ENCODE results near the gene NCK2. TPM values are rescaled to one million over a fixed set of nuclear protein-coding genes. Genes with fewer than 3 reads are reported as not detected.

The NCK2 gene
- total RNA-seq, 1 donor from 2014 or later = 46.6 TPM

- DNase-seq (ENCODE audit: low read depth) = no peak
Measured at GRCh38 chr2:105883911-105884694, 139.4 kb downstream of the NCK2 start.

DNA sequence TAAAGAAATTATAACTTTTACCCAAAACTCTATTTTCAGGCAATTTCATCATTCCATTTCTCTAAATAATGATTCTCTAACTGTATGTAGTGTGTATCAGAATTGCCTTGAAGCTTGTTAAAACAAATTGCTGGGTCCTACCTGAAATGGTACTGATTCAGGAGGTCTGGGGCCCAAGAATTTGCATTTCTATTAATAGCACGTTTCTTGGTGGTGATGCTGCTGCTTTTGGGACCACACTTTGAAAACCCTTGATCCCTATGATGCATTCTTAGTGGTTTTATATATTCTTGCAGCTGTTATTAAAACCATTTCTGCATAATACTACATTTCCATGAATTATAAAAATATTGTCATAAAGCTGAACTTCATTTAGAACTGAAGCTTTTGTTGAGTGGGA lies 140.7 kb downstream of the NCK2 start:
- DNase-seq (ENCODE audit: low read depth) = peak; percentile 32

DNA sequence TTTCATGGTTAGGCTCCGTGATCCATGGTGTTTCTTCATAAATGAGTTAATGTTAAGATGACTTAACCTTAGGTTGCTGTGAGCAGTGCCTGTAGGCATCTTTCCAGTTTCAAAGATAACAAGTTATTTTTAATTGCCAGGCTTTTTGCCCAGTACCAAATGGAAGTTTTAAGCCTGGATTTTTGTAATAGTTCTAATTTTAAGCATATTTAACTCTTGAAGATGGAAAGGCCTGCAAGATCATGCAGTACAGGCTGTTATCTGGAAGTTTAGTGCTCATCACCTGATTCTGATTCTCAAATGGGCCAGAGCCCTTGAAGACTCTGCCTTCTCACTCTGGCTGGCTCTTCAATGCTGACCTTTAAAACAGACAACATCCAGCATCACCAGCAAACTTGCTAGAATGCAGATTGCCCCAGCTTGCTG lies 141.3 kb downstream of the NCK2 start:
- peak; percentile 24 for DNase-seq (ENCODE audit: low read depth)

DNA sequence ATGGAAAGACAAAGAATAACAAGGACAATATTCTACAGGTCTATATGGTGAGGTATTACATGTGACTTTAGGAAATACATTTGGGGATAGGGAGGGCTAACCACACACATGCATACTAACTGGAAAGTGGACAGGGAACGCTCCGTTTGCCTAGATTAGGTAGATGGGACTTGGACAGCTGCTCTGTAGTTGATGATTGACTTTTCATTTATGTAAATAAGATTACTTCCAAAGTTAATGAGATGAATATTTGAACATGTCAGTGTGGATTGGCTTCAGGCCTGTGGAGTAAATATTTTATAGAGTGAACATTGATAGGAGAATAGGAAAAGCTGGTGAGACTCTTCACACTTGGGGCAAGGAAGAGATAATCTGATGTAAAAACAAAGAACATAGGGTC lies 142.0 kb downstream of the NCK2 start:
- no peak for DNase-seq (ENCODE audit: low read depth)

DNA sequence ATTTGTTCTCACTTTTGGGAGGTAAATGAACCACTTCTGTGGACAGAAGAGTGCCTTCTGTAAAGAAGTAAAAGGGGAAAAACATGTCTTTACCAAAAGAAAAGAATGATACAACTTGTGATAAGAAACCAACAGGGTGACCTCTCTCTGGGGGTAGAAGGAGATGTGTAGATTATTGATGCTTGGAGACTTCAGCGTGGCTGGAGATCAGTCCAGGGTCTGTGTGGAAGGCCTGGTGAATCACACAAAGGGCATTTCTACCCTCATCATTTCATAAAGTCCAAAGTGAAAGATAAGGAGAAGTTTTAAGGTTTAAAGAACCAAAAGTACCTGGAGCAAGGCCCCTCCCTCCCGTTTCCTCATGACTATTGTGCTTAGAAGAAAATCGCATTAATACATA lies 142.5 kb downstream of the NCK2 start:
- no peak for DNase-seq (ENCODE audit: low read depth)

DNA sequence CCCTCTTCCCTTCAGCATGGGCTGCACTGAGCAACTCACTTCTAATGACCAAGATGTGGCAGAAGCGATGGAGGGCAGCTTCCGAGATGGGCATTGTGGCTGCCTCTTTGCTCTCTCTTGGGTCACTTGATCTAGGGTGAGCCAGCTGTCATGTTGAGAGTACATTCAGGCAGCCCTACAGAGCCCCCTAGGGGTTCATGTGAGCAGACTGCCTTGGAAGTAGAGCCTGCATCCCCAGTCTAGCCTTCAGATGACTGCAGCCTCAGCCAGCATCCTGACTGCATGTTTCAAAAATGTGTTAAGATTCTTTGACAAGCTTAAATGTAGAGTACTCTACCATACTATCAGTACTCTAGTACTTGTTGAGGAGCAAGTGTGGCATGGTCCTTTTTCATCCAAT lies 143.9 kb downstream of the NCK2 start:
- peak; percentile 24 for DNase-seq (ENCODE audit: low read depth)

- peak; percentile 80 for DNase-seq (ENCODE audit: low read depth)
Measured at GRCh38 chr2:105889046-105889445, 144.3 kb downstream of the NCK2 start.

GRCh38 chr2:105890111-105890510 lies 145.4 kb downstream of the NCK2 start:
- no peak for DNase-seq (ENCODE audit: low read depth)

DNA sequence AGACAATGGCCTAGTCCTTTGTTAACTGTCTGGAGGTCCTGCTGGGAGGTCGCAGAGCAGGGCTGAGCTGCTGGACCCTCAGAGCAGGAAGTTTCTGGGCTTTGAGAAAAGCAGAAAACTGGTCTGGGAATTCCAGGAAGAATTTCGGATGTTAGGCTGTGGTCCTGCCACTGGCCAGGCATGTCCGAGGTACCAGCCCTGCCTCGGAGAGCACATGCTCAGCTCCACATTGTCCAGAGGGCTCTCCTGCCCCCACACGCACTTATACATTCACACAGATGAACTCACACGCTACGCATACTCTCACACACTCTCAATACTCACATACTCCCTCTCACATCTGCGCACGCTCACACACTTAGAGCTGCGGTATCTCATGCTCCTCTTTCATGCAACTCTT lies 146.1 kb downstream of the NCK2 start:
- DNase-seq (ENCODE audit: low read depth) = no peak

DNA sequence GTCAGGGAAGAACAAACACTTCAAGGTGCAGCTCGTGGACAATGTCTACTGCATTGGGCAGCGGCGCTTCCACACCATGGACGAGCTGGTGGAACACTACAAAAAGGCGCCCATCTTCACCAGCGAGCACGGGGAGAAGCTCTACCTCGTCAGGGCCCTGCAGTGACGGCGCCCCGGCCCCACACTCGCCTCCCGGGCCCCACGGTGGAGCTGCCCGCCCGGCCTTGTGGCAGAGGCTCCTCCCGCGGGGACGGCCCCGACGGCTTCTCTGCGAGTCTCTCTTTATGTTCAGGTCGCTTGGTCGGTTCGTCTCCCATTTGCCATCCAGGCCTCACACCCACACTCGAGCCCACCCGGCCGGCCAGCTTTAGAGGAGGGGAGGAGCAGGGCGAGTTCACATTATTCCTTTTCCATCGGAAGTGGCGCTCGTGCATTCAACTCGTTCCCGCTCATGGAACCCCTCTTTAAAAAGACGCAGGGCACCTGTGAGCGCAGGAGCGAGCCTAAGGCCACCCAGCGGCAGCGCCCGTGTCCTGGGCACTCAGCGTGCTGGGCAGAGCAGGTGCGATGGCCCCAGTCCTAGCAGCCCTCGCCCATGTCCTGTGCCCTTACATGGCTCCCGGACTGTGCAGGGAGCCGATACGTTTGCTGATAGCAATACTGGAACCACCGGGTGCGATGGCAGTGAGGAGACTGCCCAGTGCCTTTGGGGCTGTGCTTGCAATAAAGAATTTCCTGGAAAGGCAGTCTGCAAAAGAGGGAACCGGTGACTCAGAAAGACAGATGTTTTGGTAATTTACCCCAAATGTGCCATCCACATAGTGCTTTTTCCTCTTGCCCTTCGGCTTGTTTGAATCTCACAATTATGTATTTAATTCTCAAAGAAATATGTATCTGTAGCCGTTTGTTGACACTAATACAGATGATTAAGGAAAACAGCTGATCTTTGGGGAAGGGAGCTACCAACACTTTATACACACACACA lies 148.6 kb downstream of the NCK2 start:
- no peak for DNase-seq (ENCODE audit: low read depth)

DNA sequence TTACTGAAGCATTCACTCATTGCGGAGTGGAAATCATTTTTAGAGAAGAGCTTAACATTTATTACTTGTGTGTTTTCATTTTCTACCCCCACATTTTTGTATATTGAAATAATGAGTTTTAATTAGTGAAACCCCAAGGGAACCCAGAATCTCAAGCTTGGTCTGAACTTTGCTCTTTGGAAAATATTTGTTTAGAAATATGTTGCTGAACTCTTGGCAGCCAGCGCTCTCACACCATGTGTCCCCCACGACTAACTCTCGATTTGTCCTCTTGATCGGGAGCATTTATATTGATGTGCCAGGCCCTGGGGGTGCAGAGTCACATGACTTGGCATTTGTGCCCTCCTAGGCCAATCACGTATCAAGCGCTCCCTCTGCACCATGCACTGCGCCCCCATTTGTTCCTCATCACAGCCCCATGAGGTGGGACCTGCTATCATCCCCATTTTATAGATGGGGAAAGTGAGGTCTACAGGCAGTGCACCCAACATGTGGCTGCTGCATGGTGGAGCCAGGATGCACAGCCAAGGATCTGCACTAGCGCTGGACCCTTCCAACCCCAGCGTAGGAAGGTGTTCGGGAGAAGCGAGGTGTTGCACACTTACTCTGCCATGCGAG lies 149.7 kb downstream of the NCK2 start:
- no peak for DNase-seq (ENCODE audit: low read depth)

GRCh38 chr2:105895990-105896764 lies 151.5 kb downstream of the NCK2 start:
- DNase-seq (ENCODE audit: low read depth) = no peak

DNA sequence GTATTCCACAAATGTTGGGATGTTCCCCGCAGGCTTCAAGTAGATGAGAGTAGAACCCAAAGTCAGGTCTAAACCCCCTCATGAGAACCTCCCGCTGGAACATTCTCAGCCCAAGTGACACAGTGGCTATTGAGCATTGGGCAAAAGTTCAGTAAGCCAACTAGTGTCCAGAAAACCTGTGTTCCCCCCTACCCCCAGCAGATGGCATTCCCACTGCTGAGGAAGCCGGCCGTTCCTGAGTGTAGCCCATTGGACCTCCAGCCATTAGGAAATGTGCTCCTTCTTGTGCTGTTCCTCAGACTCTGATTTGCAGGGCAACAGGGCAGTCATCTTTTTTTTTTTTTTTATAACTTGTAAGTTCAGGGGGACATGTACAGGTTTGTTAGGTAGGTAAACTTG lies 152.1 kb downstream of the NCK2 start:
- DNase-seq (ENCODE audit: low read depth) = no peak

GRCh38 chr2:105897694-105898093 lies 153.0 kb downstream of the NCK2 start:
- peak; percentile 49 for DNase-seq (ENCODE audit: low read depth)

DNA sequence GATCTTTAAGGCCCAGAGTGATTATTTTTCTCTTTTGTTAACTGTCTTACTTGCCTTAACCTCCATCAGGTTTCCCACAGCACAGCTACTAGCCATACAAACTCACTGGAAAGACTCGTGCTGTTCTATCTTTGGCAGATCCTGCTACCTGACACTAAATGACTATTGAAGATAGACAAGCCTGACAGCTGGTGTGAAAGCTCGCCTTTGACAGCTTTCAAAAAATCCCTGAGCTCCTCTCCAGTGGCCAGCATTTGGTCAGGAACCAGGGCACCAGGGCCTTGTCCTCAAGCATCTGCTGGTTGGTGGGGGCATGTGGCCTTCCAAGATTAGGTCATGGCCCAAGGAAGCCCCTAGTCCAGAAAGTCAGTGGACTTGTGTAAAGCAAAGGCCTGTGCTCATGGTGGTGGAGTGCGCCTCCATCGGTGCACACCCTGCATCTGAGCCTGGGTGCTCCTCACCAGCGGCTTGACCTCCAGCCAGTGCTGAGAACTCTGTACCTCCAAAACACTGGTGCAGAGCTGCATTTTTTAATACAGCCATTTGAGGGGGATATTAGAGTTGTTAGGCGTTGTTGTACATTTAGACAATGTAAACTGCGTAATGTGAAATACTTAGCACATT lies 158.5 kb downstream of the NCK2 start:
- peak; percentile 93 for DNase-seq (ENCODE audit: low read depth)

DNA sequence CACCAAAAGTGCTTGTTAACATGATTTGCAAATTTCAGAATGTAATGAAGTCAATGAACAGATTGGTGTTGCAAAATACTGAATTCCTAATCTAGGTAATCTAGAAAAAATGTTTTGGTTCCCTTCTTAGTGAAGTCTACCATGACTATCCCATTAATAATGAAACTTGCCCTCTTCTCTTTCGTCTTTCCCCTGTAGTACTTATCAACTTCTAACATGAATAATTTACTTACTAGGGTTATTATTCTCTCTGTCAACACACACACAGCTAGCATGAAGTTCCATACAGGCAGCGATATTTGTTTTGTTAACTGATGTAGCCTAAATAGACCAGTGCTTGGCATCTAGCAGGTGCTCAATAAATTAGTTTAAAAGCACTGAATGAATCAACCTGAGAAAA lies 160.2 kb downstream of the NCK2 start:
- no peak for DNase-seq (ENCODE audit: low read depth)

GRCh38 chr2:105906481-105906880 lies 161.8 kb downstream of the NCK2 start:
- no peak for DNase-seq (ENCODE audit: low read depth)

DNA sequence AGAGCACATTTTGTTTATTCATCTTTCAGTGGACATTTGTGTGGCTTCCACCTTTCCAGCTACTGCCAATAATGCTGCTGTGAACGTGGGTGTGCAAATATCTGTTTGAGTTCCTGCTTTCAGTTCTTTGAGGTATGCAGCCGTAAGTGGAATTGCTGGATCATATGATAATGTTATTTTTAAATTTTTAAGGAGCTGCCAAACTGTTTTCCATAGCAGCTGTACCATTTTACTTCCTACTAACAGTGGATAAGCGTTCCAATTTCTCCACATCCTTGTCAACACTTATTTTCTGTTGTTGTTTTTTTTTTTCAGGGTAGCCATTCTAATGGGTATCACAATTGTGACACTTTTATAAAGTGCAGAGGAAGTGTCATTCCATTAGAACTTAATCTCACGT lies 162.5 kb downstream of the NCK2 start:
- DNase-seq (ENCODE audit: low read depth) = no peak

- no peak for DNase-seq (ENCODE audit: low read depth)
Measured at GRCh38 chr2:105909215-105909614, 164.5 kb downstream of the NCK2 start.

DNA sequence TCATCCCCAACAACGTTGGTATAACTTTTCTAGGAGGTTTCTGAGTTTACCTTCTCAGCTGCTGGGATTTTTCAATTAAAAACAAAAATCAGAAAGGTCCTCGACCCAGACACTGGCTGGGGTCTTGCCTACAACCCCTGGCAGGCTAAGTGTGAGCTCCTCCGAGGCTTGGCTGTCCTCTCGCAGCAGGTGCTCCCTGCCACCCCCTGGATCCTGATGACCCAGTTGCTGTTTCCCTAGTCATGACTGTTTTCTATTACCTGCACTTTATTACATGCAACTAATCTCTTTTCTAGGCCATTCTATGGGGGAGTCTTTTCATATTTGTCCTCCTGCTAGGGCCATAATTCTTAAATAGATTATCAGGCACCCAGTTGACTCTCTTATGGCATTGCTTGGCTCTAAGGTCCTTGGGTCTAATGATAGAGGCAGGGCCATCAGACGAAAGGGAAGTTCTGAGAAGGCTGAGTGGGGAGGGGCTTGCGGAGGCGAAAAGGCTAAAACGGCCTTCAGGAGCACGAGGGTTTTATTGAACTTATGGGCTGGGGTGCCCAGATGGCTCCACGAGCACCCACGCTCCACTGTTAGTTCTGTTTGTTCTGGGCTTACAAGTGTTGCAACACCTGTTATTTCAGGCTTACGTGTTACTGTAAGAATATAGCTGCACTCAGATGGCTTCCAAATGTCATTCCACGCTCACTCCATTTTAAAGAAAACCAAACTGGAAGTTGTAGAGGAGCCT lies 166.0 kb downstream of the NCK2 start:
- DNase-seq (ENCODE audit: low read depth) = no peak

Data from myocyte (in vitro differentiated cells).